GM12801 (cell line): ENCODE results near the gene ZBTB20.

ENCODE experiments used
- TF ChIP-seq, protein P1 (sequence below): IDR thresholded peaks from one replicate; pipeline ENCODE4 v1.5.1; 2011; ENCODE audit warnings: control low read depth; ENCODE audit not compliant: insufficient read length; ENCODE audit errors: extremely low read depth

ZBTB20 gene

DNA sequence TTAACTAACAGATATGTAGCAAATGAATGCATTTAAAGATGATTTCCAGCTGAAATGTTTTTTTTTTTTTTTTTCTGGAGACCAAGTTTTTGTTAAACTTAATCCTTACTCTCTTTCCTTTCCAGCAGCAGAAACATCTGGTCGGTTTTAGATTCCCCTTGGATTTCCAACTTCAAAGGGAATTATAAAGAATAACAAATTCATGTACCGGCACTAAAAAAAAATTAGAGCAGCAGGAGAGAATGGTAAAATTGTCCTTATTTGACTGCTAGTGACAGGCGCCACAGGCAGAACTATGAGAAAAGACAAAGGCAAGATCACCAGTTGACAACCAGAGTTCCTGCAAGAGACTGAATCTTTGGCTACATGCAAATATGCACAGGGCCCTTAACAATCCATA is 459.9 kb downstream of the ZBTB20 start:
- TF ChIP-seq, protein P1, sequence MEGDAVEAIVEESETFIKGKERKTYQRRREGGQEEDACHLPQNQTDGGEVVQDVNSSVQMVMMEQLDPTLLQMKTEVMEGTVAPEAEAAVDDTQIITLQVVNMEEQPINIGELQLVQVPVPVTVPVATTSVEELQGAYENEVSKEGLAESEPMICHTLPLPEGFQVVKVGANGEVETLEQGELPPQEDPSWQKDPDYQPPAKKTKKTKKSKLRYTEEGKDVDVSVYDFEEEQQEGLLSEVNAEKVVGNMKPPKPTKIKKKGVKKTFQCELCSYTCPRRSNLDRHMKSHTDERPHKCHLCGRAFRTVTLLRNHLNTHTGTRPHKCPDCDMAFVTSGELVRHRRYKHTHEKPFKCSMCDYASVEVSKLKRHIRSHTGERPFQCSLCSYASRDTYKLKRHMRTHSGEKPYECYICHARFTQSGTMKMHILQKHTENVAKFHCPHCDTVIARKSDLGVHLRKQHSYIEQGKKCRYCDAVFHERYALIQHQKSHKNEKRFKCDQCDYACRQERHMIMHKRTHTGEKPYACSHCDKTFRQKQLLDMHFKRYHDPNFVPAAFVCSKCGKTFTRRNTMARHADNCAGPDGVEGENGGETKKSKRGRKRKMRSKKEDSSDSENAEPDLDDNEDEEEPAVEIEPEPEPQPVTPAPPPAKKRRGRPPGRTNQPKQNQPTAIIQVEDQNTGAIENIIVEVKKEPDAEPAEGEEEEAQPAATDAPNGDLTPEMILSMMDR = no peak

DNA sequence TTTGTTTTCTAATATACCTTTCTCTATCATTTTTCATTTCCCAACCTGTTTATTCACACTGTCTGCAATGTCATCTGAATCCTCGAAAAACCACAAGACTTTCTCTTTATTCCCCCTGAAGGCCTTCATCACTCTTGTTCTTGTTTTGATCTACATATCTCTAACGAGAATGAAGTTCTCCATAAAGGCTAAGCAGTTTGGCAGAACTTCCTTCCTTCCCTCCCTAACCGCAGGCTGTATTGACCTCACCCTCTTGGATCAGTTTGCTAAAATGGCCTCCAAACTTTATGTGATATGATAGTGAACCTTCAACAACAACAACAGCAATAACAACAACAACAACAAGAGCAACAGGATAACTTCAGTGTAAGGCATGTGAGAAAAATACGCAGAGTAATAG is 460.5 kb downstream of the ZBTB20 start:
- TF ChIP-seq, protein P1 = no peak

DNA sequence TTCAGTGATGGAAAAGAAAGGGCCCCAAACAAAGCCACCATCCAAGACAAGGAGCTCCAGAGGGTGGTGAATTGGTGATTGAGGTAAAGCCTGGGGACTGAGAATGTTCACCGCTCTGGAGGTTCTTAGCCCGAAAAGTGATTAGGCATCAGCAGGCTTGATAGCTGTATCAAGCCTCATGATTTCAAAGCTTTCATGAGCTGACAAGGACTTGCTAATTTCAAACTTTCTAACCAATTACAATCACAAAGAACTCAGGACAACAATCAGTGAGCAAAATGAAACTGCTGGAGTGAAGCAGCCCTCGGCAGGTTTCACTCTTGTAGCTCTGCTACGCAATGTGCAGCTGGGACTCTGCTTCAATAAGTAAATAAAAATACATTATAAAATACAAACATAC is 461.9 kb downstream of the ZBTB20 start:
- TF ChIP-seq, protein P1 = no peak

DNA sequence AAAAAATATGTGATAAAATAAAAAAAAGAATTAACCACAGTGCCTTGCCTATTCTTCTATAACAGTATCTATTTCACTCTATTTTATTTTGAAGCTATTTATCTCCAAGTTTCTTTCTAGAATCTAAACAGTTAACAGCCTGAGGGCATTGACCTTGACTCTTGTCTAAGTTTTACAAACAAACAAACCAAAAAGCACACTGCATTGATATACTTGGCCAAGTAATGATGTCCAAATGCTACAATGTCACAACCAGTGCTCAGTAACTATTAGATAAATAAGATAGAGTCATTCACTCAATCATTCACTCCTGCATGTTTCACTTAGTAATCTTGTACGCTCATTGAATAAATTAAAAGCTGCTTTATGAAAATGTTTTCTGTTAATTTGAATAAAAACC is 466.8 kb downstream of the ZBTB20 start:
- TF ChIP-seq, protein P1 = no peak

DNA sequence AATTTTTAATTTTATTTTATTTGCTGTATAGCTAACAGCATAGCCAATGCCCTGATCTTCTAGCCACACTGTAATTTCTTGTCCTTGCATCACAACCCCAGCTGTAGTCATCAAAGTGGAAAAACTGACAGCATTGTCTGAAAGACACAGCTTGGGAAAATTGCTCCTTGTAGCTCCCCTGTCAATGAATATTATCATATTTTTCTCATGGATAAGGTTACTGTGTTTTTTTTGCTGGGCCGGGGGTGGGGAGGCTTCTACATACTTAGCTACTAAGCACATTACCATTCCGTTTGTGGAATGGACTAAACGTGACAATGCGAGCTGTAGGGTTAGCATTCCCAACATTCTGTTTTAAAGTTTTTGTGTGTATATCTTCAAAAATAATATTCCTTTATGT is 472.0 kb downstream of the ZBTB20 start:
- TF ChIP-seq, protein P1 = no peak

DNA sequence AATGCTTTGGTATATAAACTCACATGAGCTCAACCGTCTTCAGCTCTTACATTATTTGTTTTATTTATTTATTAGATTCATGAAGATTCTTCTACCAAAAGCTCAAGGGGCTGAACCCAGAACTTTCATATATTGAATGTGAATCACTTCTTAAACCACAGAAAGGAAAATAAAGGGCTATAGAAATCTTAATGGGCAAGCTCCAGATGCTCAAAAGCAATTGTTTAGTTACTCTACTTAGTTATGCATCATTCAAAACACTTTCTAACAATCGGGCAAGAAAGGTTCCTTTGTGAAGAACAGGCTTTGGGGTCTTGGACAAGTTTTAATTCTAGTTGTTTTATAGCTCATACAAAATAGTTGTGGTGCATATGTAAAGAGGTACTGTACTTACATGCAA is 473.1 kb downstream of the ZBTB20 start:
- TF ChIP-seq, protein P1 = no peak

DNA sequence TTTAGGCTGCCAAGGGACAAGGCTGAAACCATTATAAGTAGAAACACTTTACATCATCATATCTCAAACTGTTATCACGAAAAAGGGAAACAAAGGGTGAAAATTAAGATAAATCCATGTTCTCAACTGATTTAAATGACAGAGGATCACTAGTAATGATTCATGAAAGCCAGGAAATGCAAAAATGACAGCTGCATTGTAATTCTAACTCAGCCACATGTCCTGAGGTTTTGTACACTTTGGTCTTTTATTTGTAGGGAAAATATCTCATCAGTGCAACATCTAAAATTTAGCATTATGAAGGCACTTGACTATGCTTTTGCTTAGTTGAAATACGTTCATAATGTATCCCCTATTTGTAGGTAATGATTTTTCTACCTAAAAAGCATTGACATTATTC is 473.6 kb downstream of the ZBTB20 start:
- TF ChIP-seq, protein P1 = no peak

DNA sequence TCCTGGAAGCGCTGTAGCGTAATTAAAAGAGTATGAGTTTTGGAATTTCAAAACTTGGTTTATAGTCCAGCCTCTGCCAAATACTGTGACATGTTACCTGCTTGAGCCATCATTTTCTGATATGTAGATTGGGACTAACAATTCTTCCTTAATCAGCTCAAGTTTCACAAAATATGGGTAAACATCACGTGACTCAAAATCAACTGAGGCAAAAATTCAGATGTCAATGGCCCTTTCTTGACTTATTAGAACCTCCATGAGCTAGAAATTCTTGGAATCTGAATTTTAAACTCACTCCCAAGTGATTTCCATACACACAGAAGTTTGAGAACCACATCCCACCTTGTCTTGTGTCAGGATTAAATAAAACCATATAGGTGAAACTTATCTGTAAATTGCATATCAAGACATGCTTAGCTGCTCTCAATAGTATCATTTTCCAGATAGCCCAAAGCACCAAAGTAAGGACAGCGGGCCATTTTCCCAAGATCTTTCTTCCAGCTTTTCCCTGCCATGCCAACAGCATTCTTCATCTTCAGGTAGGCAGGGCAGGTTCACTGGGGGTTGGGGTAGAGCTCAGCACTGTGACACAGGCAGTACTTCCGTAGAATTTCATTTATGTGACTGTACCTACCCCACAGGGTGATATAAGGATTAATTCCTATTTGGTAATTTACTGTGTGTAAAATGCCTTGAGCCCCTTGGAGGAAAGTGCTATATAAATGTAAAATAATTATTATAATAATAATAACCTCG is 474.2 kb downstream of the ZBTB20 start:
- TF ChIP-seq, protein P1 = no peak
